ENCODE results near the gene COL6A1. TPM values are rescaled to one million over a fixed set of nuclear protein-coding genes. Genes with fewer than 3 reads are reported as not detected.

Gene COL6A1
- total RNA-seq, 1 experiment from 2014 or later, result 17.8 TPM

DNA sequence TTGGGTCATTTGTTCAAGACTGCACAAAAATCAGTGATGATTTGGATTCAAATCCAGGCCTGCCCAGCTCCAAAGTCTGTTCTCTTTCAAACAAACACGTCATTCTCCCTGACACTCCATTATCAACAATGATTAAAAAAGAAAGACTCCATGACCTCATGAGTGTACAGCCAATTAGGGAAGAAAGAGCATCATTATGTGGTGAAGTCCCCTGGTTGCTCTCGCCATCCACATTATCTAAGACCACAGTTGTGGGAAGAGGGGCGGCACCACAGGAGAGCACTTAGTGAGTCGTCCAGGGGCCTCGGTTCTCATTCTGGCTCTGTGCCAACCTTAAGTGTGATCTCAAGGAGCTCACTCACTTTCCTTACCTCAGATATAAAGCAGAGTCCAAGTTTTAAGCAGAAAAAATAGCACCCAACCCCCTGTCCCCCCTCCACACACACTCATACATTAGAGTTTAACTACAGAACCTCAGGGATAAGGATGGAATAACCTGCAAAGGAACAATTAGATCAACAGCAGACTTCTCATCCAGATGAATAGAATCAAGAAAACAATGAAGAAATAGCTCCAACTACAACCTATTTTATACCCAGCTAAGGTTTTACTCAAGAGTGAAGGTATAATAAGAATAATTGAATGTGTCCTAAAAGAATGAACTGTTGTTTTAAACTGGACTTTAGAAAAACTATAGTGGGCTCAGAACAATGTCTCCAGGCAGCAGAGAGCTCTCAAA, 47.8 kb downstream of the COL6A1 start:
- Mint-ChIP-seq H3K27ac (ENCODE audit: unreplicated experiment) (no peak overlapping the region), H3K36me3 (ENCODE audit: insufficient read depth, unreplicated experiment) (no peaks in the 10 kb centered on the region), H3K9me3 (ENCODE audit: low read depth, unreplicated experiment) (no peaks in the 10 kb centered on the region), H3K27me3 (ENCODE audit: unreplicated experiment) (no peaks in the 10 kb centered on the region), H3K4me1 (ENCODE audit: low read depth, unreplicated experiment) (peaks cover 23% of the 10 kb centered on the region), H3K4me3 (ENCODE audit: low read depth, unreplicated experiment) (no peak overlapping the region)
- intact Hi-C loops (cut with micrococcal nuclease; ENCODE audit: unreplicated experiment), result no loop called here
- TF ChIP-seq, protein P1, sequence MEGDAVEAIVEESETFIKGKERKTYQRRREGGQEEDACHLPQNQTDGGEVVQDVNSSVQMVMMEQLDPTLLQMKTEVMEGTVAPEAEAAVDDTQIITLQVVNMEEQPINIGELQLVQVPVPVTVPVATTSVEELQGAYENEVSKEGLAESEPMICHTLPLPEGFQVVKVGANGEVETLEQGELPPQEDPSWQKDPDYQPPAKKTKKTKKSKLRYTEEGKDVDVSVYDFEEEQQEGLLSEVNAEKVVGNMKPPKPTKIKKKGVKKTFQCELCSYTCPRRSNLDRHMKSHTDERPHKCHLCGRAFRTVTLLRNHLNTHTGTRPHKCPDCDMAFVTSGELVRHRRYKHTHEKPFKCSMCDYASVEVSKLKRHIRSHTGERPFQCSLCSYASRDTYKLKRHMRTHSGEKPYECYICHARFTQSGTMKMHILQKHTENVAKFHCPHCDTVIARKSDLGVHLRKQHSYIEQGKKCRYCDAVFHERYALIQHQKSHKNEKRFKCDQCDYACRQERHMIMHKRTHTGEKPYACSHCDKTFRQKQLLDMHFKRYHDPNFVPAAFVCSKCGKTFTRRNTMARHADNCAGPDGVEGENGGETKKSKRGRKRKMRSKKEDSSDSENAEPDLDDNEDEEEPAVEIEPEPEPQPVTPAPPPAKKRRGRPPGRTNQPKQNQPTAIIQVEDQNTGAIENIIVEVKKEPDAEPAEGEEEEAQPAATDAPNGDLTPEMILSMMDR (IDR thresholded peaks at IDR 0.05; ENCODE audit: unreplicated experiment), result no peak
- DNase-seq, result no peak
- no TSS peak for BruUV-seq (replicated peaks)
- CTCF ChIA-PET, result interaction anchor here (0.7 kb wide), 1 partner anchor 88 kb away, joined by 3 read pairs; no protein-coding TSS in a partner anchor

DNA sequence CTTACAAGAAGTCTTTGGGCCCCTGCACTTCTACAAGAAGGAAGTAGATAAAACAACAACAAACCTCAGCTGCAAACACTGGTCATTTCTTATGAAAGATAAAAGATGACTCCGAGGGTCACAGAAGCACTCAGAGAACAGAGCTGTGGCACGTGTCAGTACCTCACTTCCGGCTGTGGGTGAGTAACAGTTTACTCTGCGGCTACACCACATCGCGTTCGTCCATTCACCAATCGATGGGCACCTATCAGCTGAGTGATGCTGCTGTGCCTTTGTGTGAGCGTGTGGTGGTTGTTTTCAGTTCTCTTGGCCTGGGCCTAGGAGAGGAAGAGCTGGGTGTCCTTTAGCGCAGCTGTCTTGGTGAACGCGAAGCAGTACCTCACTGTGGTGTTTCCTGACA, 49.9 kb downstream of the COL6A1 start:
- no peaks in the 10 kb centered on the region for H3K9me3 Mint-ChIP-seq (ENCODE audit: low read depth, unreplicated experiment)
- no peak for DNase-seq
- CTCF ChIA-PET, result no interaction called here
- intact Hi-C loops (cut with micrococcal nuclease; ENCODE audit: unreplicated experiment), result no loop called here
- H3K27ac Mint-ChIP-seq (ENCODE audit: unreplicated experiment), result no peak overlapping the region
- no peaks in the 10 kb centered on the region for H3K27me3 Mint-ChIP-seq (ENCODE audit: unreplicated experiment)
- no peaks in the 10 kb centered on the region for H3K36me3 Mint-ChIP-seq (ENCODE audit: insufficient read depth, unreplicated experiment)
- TF ChIP-seq, protein P1 (IDR thresholded peaks at IDR 0.05; ENCODE audit: unreplicated experiment), result no peak
- no peak overlapping the region for H3K4me3 Mint-ChIP-seq (ENCODE audit: low read depth, unreplicated experiment)
- peaks cover 4% of the 10 kb centered on the region for H3K4me1 Mint-ChIP-seq (ENCODE audit: low read depth, unreplicated experiment)
- BruUV-seq (replicated peaks), result no TSS peak

DNA sequence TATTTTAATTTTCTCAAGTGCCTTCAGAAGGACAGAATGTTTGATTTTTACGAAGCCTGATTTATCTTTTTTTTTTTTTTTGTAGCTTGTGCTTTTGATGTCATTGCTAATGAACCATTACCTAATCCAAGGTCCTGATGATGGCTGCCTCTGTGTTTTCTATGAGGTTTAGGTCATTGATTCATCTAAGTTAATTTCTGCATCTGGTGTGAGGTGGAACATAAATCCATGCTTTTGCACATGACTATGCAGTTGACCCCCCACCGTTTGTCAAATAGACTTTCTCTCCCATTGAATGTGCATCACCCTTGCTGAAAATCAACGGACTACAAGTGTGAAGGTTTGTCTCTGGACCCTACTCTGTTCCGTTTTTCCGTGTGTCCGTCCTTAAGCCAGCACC, 50.5 kb downstream of the COL6A1 start:
- Mint-ChIP-seq H3K4me1 (ENCODE audit: low read depth, unreplicated experiment) (no peaks in the 10 kb centered on the region), H3K27ac (ENCODE audit: unreplicated experiment) (no peak overlapping the region), H3K27me3 (ENCODE audit: unreplicated experiment) (no peaks in the 10 kb centered on the region), H3K4me3 (ENCODE audit: low read depth, unreplicated experiment) (no peak overlapping the region), H3K9me3 (ENCODE audit: low read depth, unreplicated experiment) (no peaks in the 10 kb centered on the region), H3K36me3 (ENCODE audit: insufficient read depth, unreplicated experiment) (no peaks in the 10 kb centered on the region)
- no peak for DNase-seq
- intact Hi-C loops (cut with micrococcal nuclease; ENCODE audit: unreplicated experiment), result no loop called here
- TF ChIP-seq, protein P1 (IDR thresholded peaks at IDR 0.05; ENCODE audit: unreplicated experiment), result no peak
- BruUV-seq (replicated peaks), result no TSS peak
- CTCF ChIA-PET, result no interaction called here

DNA sequence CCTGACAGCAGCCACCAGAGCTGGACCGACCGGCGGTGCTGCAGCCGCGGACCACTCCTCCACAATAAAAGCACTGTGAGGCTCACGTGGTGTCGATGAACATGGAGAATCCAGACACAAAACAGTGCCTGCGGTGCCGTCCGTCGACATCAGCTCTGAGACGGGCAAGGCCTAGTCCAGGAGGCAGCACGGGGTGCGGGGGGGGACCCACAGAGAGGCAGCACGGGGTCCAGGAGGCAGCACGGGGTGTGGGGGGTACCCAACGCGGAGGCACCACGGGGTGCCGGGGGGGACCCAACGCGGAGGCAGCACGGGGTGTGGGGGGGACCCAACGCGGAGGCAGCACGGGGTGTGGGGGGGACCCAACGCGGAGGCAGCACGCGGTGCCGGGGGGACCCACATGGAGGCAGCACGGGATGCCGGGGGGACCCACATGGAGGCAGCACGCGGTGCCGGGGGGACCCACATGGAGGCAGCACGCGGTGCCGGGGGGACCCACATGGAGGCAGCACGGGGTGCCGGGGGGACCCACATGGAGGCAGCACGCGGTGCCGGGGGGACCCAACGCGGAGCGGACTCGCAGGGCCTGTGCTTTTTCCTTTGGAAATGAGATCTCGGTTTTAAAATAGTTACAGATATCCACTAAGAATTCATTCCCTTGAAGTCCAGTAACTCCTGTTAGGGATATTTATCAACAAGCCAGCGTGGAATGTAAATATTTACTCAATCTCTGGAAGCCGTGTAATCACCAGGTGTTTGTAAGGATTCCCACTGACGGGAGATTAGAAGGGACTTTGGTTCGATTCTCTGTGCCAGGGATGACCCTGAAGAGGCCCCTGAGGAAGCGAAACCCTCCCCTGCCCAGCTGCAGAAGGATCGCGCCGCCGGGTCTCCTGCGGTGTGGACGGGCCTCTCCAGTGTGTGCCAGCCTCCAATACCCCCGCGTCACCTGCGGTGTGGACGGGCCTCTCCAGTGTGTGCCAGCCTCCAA, 52.1 kb downstream of the COL6A1 start:
- Mint-ChIP-seq H3K4me3 (ENCODE audit: low read depth, unreplicated experiment) (no peak overlapping the region), H3K27me3 (ENCODE audit: unreplicated experiment) (no peaks in the 10 kb centered on the region), H3K4me1 (ENCODE audit: low read depth, unreplicated experiment) (no peaks in the 10 kb centered on the region), H3K9me3 (ENCODE audit: low read depth, unreplicated experiment) (no peaks in the 10 kb centered on the region), H3K27ac (ENCODE audit: unreplicated experiment) (no peak overlapping the region), H3K36me3 (ENCODE audit: insufficient read depth, unreplicated experiment) (no peaks in the 10 kb centered on the region)
- no peak for DNase-seq
- TF ChIP-seq, protein P1 (IDR thresholded peaks at IDR 0.05; ENCODE audit: unreplicated experiment), result no peak
- intact Hi-C loops (cut with micrococcal nuclease; ENCODE audit: unreplicated experiment), result no loop called here
- CTCF ChIA-PET, result no interaction called here
- no TSS peak for BruUV-seq (replicated peaks)
